HG03565 (cell line): ENCODE measurements around the gene MXRA7.
"Not testable (repeated sequence)": the region's sequence is repeated elsewhere in the genome, so short reads cannot be mapped to it uniquely, and the experiment has no call there.

Experiments
- ATAC-seq: cut with Tn5 transposase; IDR thresholded peaks from one replicate; pipeline ENCODE4 v1.9.1; 2021; ENCODE audit warnings: mild to moderate bottlenecking, moderate library complexity; ENCODE audit not compliant: unreplicated experiment

Gene MXRA7

DNA sequence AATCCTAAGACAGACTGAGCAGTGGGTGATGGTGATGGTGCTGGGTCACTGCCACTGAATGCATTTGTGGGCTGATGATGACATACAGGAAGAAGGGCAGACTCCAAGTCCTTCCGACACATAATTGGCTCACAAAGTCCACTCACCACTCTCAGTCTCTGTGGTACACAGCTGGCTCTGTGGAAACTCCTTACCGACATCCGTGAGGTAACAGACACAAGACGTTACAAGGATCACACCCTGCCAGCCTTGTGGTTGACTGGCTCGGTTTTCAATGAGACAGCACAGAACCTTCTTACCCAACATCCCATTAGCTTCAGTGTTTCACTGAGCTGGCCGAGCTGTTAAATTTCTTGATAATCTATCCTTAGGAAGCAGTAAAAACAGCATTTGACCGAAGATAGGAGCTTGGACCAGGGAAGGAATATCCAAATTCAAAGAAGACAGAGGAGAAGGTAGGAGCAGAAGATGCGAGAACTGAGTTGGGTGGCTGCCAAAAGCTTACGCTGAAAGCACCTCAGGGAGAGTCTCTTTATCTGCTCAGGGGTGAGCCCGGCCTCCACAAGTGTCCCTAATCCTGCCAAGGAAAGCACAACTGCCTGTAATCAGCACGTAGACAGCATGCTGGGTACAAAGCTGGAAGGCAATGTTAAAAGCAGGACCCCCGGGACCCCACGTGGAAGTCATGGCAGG is 5.5 kb upstream of the MXRA7 start:
- ATAC-seq = no peak

- ATAC-seq = no peak
These were observed 4.7 kb upstream of the MXRA7 start for GRCh38 chr17:76715496-76715830.

DNA sequence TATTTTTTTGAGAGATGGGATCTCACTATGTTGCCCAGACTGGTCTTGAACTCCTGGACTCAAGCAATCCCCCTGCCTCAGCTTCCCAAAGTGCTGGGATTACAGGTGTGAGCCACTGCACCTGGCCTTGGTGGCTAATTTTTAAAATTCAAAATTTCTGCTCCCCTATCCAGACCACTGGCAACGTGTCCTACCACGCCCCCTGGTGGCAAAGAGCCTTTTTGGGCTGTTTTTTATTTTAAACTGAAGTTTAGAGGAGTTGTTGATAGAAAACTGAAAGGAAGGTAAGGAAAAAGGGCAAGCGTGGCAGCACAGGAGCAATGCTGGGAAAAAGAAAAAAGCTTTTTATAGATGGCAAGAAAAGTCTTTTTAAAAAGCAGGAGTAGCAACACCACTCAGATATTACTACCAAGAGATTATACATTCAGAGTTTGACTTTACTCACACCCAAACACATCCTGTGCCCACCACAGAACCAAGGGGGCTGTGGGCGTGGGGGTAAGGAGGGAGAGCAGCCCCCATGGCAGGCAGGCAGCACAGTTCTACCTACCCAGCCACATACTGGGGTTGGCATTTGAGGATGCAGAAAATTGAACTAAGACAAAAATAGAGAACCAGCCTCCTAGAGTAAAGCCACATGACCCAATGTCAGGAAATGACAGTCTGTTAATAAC is 4.2 kb upstream of the MXRA7 start:
- ATAC-seq = no peak

GRCh38 chr17:76714336-76714735 is 3.6 kb upstream of the MXRA7 start:
- no peak for ATAC-seq

DNA sequence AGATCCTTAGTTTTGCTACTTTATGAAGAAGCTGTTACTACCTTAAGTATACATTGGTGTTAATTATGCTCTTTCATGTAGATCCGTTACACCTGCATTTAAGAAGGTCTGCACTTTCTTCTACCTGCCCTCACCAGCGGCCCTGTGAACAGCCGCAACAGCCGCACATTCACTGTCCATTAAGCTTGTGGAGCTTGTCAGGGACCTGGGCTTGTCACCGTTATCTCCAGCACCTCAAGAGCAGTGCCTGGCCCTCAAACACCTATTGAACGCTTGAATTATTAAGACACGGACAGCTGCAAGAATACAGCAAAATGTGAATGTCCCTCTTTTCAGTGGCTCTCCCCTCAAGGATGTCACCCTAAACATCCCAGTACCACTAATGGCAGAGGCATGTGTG is 3.0 kb upstream of the MXRA7 start:
- no peak for ATAC-seq

DNA sequence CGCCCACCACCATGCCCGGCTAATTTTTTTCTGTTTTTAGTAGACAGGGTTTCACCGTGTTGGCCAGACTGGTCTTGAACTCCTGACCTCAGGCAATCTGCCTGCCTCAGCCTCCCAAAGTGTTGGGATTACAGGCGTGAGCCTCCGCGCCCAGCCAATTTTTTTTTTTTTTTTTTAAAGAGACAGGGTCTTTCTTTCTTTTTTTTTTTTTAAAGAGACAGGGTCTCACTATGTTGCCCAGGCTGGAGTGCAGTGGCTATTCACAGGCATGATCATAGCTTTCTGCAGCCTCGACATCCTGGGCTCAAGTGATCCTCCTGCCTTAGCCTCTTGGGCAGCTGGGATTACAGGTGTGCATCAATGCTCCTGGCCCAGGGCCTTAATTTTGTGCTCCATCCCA is 1.6 kb upstream of the MXRA7 start:
- not testable (repeated sequence) for ATAC-seq

DNA sequence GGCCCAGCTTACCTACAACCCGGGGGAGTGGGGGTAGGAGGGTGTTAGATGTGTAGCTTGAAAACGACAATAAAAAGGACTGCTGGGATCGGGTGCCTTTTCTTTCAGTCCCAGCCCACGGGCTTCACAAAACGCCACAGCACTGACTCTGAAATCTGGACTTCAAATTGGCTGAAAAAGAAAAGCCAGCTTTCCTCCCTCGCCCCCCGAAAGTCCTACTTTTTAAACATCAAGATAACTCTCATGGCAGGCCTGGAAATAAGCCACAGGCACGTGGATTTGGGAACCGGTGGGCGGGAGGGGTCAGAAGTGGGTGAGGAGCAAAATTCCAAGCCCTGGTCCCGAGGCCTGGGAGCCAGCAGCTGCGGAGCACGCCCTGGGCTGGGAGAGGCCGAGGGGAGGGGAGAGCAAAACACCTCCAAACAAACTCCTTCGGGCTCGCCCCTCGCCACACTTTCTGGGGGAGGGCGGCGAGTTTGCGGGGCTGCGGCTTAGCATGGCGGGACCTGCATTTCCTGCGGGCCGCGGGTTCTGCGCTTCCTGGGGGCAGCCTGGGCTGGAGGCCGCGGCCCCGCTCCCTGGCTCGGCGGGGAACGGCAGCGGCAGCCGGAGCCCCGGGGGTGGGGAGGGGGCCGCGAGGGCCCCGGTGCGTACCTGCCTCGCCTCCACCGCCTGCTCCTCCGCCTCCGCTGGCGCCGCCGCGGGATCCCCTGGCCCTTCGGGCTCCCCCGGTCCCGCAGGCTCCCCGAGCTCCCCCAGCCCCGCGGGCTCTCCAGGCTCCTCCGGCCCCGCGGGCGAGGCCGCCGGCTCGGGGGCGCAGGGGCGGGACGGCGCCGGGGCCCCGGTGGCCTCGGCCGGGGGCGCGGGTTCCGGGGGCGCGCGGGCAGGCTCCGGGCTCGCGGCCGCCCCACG is 558 bp downstream of the MXRA7 start:
- ATAC-seq = not testable (repeated sequence)

DNA sequence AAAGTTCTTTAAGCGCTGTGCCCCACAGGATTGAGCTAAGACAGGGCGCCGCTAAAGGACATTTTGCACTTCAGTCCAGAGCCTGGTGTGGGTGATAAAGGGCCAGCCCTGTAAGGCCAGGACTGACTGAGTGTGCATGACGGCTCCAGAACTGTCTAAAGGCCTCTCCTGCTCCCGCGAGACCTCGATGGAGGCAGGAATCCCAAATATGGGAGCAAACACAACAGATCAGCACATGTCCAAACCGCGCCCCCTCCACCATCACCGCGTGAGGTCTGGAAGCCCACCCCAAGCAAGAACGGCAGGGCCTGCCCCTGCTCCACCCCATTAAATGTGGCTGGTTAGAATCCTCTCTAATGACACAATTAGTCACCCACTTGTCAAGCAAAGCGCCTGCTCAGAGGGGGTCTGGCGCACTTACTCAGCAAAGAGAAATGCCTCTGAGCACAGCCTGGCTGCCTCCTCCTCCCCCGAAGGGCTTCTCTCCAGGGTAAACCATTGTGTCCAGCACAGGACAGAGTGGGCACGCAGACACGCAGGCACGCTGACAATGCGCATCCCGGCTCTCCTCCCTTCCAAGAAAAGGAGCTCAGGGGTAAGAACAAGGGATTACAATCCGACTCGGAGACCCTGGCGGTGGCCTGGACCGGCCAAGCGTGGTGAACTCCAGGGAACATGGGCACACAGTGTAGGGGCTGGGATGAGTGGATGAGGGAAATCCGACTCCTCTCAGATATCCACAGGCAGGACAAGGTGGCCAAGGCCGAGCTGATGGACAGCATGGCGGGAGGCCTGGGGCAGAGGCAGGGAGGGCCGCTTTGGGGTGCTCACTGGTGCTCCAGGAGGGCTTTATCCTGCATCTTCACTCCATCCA is 1.5 kb downstream of the MXRA7 start:
- no peak for ATAC-seq

- no peak for ATAC-seq
These were observed 2.6 kb downstream of the MXRA7 start for GRCh38 chr17:76707985-76708807.

DNA sequence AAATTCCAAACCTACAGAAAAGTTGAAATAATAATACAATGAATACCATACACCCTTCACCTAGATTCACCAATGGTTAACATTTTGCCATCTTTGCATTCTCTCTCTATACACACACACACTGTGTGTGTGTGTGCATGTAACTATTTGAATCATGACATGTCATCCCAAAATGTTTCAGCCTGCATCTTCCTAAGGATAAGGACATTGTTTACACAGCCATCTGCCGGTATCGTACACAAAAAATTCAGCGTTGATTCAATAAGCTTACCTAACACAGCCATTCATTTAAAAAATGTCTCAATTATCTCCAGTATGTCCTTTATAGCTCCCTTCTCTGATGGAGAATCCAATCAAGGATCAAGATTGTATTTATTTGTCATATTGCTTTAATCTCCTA is 3.9 kb downstream of the MXRA7 start:
- no peak for ATAC-seq

DNA sequence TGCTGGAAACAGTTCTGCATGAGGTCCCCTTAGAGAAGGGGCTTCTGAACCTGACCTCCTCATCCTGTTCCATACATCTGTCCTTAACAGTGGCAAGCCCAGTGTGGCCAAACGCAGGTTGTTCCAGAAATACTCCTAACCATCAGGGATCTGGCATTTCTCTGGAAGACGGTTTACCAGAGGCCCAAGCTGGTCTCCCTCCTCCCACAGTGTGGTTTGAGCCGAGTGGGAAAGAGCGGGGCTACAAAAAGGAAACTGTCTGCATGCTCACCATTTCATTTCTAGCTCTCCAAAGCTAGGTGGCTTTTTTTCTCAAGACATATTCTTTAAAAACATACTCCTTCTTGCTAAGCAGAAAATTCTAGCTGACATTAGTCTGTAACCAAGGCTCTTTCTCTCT is 6.0 kb downstream of the MXRA7 start:
- no peak for ATAC-seq

- no peak for ATAC-seq
These were observed 7.7 kb downstream of the MXRA7 start for GRCh38 chr17:76702941-76703637.

DNA sequence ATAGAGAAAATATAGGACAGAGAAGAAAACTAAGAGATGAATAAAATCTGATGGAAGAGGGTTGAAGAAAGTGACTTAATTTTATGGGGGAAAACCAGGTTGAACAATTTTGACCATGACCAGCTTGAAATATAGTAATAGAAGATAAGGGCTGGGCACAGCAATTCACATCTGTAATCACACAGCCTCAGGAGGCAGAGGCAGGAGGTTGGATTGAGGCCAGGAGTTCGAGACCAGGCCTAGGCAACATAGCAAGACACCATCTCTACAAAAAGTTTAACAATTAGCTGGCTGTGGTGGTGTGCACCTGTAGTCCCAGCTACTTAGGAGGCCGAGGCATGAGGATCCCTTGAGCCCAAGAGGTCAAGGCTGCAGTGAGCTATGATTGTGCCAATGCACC is 8.7 kb downstream of the MXRA7 start:
- no peak for ATAC-seq

GRCh38 chr17:76701471-76701967 is 9.2 kb downstream of the MXRA7 start:
- no peak for ATAC-seq

GRCh38 chr17:76700617-76701470 is 9.9 kb downstream of the MXRA7 start:
- ATAC-seq = no peak

DNA sequence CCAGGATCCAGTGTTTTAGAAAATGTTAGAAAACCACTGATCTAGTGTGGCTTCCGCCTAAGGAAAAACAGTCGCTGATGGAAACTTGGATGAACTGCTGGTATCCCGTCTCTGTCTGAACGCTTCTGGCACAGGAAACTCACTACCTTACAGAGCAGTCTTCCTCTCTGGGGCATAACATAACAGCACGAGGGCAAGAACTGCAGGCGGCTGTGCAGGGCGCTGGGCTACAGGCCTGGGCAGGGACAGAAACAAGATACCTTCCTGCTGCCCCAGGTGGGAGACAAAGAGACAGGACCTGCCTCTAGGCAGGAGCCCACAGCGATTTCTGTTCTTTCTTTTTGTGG is 10.5 kb downstream of the MXRA7 start:
- ATAC-seq = no peak

GRCh38 chr17:76698466-76698977 is 12.2 kb downstream of the MXRA7 start:
- ATAC-seq = not testable (repeated sequence)
